ENCODE results near the gene MRPL37.

The MRPL37 gene

DNA sequence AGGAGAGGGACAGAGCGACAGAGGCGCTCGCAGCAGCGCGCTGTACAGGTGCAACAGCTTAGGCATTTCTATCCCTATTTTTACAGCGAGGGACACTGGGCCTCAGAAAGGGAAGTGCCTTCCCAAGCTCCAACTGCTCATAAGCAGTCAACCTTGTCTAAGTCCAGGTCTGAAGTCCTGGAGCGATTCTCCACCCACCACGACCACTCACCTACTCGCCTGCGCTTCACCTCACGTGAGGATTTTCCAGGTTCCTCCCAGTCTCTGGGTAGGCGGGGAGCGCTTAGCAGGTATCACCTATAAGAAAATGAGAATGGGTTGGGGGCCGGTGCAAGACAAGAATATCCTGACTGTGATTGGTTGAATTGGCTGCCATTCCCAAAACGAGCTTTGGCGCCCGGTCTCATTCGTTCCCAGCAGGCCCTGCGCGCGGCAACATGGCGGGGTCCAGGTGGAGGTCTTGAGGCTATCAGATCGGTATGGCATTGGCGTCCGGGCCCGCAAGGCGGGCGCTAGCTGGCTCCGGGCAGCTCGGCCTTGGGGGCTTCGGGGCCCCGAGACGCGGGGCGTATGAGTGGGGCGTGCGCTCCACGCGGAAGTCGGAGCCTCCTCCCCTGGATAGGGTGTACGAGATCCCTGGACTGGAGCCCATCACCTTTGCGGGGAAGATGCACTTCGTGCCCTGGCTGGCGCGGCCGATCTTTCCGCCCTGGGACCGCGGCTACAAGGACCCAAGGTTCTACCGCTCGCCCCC lies at the start of gene MRPL37, which contains the start of gene CYB5RL:
MRPL37 (plus strand) TSS at position 403 of the 754 bp plus-strand sequence; CDS start at position 480, 77 bp downstream.
CYB5RL (minus strand) TSS at position 266 of the 754 bp plus-strand sequence. CDS start 4,414 bp downstream, outside the sequence.
- Histone ChIP-seq H3K4me3 (peak within 1 kb of the TSS; percentile 87), H3K27ac (no peak within 1 kb of the TSS), H3K36me3 (ENCODE audit: insufficient read depth, low read length) (peaks cover 20% of the 10 kb centered on the region), H3K9ac (ENCODE audit: insufficient read length) (peak within 1 kb of the TSS; percentile 91), H3K9me3 (ENCODE audit: low read depth, low read length) (no peaks in the 10 kb centered on the region)
- peak; percentile 96 for DNase-seq (ENCODE audit: low read depth, low spot score)
- peak; percentile 95 for TF ChIP-seq POLR2AphosphoS5 (IDR thresholded peaks at IDR 0.05; ENCODE audit: borderline replicate concordance, low read depth, low read length)
- no peak for TF ChIP-seq FOXP2 (optimal IDR thresholded peaks at IDR 0.05; ENCODE audit: control extremely low read depth, extremely low read length, insufficient read depth)
- no peak for TF ChIP-seq EZH2 (IDR thresholded peaks at IDR 0.05)

- H3K27ac ChIP-seq = 0 out of 2 replicates have a peak overlapping the region, but pooled peaks have one; percentile 57
- no peaks in the 10 kb centered on the region for H3K36me3 ChIP-seq (ENCODE audit: insufficient read depth, low read length)
- H3K9me3 ChIP-seq (ENCODE audit: low read depth, low read length) = no peaks in the 10 kb centered on the region
- no peak overlapping the region for H3K9ac ChIP-seq (ENCODE audit: insufficient read length)
- no peak overlapping the region for H3K4me3 ChIP-seq
- TF ChIP-seq FOXP2 (optimal IDR thresholded peaks at IDR 0.05; ENCODE audit: control extremely low read depth, extremely low read length, insufficient read depth) = no peak
- TF ChIP-seq EZH2 (IDR thresholded peaks at IDR 0.05) = no peak
- no peak for TF ChIP-seq POLR2AphosphoS5 (IDR thresholded peaks at IDR 0.05; ENCODE audit: borderline replicate concordance, low read depth, low read length)
- DNase-seq (ENCODE audit: low read depth, low spot score) = no peak
These were observed 49.0 kb upstream of the MRPL37 start for GRCh38 chr1:54151013-54151412.

DNA sequence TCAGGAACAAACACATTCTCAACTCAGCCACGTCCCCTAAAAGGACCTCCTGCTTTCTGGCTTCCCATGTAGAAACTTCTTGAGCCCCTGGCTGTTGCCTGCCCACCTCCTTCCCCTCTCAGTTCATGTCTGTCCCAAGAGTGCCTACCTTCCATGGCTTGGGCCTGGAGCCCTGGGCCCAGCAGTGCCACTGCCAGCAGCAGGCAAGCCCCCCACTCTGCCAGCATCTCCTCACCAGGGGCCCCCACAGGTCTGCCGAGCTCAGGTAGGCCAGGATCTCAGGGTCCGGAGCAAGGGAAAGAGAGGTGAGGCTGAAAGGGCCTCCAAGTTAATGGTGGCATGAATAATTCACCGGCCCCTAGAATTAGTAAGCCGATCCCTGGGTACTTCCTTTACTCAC lies 47.3 kb upstream of the MRPL37 start, which contains the start of gene CDCP2:
CDCP2 (minus strand) TSS at position 305 of the 400 bp plus-strand sequence; CDS start at position 227, 78 bp downstream.
- Histone ChIP-seq H3K36me3 (ENCODE audit: insufficient read depth, low read length) (no peaks in the 10 kb centered on the region), H3K9ac (ENCODE audit: insufficient read length) (peak within 1 kb of the TSS; percentile 34), H3K9me3 (ENCODE audit: low read depth, low read length) (no peaks in the 10 kb centered on the region), H3K4me3 (peak within 1 kb of the TSS; percentile 59), H3K27ac (peak within 1 kb of the TSS; percentile 95)
- no peak for DNase-seq (ENCODE audit: low read depth, low spot score)
- TF ChIP-seq EZH2 (IDR thresholded peaks at IDR 0.05) (no peak), FOXP2 (optimal IDR thresholded peaks at IDR 0.05; ENCODE audit: control extremely low read depth, extremely low read length, insufficient read depth) (no peak), POLR2AphosphoS5 (IDR thresholded peaks at IDR 0.05; ENCODE audit: borderline replicate concordance, low read depth, low read length) (no peak)

DNA sequence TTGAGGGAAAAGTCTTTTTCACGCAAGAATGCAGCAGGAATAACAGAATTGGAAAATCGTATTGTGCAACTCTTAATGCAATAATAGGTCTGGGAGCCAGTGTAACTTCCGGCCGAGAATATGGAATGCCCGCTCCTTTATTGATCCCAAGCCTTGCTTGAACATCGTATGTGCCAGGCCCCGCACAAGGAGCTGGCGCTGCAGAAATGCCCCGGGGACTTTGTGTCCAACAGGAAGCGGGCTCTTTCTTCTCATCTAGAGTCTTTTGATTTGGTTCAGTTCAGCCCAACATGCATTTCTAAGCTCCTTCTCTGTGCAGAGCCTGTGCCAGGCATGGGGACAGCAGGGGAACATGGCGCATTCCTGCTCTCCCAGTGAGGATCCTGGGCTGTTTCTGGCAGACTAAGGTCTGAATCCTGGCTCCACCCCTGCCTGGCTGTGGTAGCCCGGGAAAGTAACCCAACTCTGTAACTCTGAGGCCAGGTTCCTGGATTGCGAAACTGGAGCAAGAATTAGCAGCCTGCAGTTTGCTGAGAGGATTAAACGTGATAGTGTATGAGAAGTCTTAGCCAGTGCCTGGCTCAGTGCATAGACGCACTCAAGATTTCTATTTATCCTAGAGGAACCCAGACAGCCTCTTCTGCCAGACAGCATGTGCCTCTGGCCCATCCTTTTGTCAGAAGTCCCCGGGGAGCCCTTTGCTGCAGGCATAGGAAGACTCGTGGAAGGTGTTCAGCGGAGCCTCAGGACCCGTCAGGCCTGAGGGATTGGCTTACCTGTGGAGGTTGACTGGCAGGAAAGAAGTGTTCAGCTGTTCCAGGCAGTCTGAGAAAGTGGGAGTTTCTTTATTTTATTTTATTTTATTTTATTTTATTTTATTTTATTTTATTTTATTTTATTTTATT lies 46.2 kb upstream of the MRPL37 start:
- Histone ChIP-seq H3K27ac (peak overlapping the region; percentile 95), H3K4me3 (peak overlapping the region; percentile 59), H3K36me3 (ENCODE audit: insufficient read depth, low read length) (no peaks in the 10 kb centered on the region), H3K9me3 (ENCODE audit: low read depth, low read length) (no peaks in the 10 kb centered on the region), H3K9ac (ENCODE audit: insufficient read length) (peak overlapping the region; percentile 34)
- peak; percentile 69 for DNase-seq (ENCODE audit: low read depth, low spot score)
- TF ChIP-seq EZH2 (IDR thresholded peaks at IDR 0.05) (no peak), POLR2AphosphoS5 (IDR thresholded peaks at IDR 0.05; ENCODE audit: borderline replicate concordance, low read depth, low read length) (peak; percentile 43), FOXP2 (optimal IDR thresholded peaks at IDR 0.05; ENCODE audit: control extremely low read depth, extremely low read length, insufficient read depth) (peak; percentile 14)

DNA sequence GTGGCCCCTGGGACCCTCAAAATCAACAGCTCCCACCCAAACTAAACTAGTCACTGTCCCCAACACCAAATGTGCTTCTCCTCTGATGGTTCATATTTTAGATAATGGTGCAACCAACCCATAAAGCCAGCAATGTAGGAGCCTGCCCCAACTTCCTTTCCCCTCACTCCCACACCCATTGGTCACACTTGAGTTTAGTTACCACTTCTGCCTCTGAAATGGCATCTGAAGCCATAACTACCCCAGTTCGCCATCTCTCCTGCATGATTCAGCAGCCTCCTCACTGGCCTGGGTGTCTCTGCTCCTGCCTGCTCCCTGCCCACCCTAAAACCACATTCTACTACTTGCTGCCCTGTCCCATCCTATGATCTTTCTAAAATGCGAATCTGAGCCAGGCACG lies 43.8 kb upstream of the MRPL37 start:
- DNase-seq (ENCODE audit: low read depth, low spot score) = no peak
- TF ChIP-seq EZH2 (IDR thresholded peaks at IDR 0.05) (no peak), FOXP2 (optimal IDR thresholded peaks at IDR 0.05; ENCODE audit: control extremely low read depth, extremely low read length, insufficient read depth) (no peak), POLR2AphosphoS5 (IDR thresholded peaks at IDR 0.05; ENCODE audit: borderline replicate concordance, low read depth, low read length) (no peak)

DNA sequence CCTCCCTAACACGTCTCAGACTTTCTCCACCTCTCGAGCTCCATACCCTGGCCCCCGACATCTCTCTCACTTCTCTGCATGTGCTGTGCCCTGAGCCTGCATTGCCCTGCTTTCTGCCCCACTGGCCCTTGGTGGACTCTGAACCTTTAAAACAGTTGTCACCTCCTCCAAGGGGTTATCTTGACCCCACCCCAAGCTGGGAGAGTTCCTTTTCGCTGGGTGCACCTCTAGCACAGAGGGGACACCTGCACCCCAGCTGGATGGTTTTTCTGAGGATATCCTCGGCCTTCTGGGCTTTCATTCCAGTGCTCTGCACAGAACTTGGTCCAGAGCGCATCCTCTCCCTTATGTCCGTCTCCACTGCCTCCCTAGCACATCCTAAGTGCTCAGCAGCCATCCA lies 43.0 kb upstream of the MRPL37 start:
- DNase-seq (ENCODE audit: low read depth, low spot score) = no peak
- TF ChIP-seq EZH2 (IDR thresholded peaks at IDR 0.05) (no peak), POLR2AphosphoS5 (IDR thresholded peaks at IDR 0.05; ENCODE audit: borderline replicate concordance, low read depth, low read length) (no peak), FOXP2 (optimal IDR thresholded peaks at IDR 0.05; ENCODE audit: control extremely low read depth, extremely low read length, insufficient read depth) (no peak)
- H3K4me3 ChIP-seq = no peak overlapping the region
- H3K27ac ChIP-seq = no peak overlapping the region
- H3K36me3 ChIP-seq (ENCODE audit: insufficient read depth, low read length) = no peaks in the 10 kb centered on the region
- no peak overlapping the region for H3K9ac ChIP-seq (ENCODE audit: insufficient read length)
- no peaks in the 10 kb centered on the region for H3K9me3 ChIP-seq (ENCODE audit: low read depth, low read length)

More for the DNA sequence above, 43.8 kb upstream of the MRPL37 start:
- Histone ChIP-seq H3K27ac (no peak overlapping the region), H3K4me3 (no peak overlapping the region), H3K9me3 (ENCODE audit: low read depth, low read length) (no peaks in the 10 kb centered on the region), H3K9ac (ENCODE audit: insufficient read length) (no peak overlapping the region), H3K36me3 (ENCODE audit: insufficient read depth, low read length) (no peaks in the 10 kb centered on the region)

- H3K27ac ChIP-seq = no peak overlapping the region
- H3K4me3 ChIP-seq = no peak overlapping the region
- H3K36me3 ChIP-seq (ENCODE audit: insufficient read depth, low read length) = no peaks in the 10 kb centered on the region
- TF ChIP-seq FOXP2 (optimal IDR thresholded peaks at IDR 0.05; ENCODE audit: control extremely low read depth, extremely low read length, insufficient read depth) (no peak), EZH2 (IDR thresholded peaks at IDR 0.05) (no peak), POLR2AphosphoS5 (IDR thresholded peaks at IDR 0.05; ENCODE audit: borderline replicate concordance, low read depth, low read length) (no peak)
- H3K9me3 ChIP-seq (ENCODE audit: low read depth, low read length) = no peaks in the 10 kb centered on the region
- no peak for DNase-seq (ENCODE audit: low read depth, low spot score)
- no peak overlapping the region for H3K9ac ChIP-seq (ENCODE audit: insufficient read length)
These were observed 42.6 kb upstream of the MRPL37 start for GRCh38 chr1:54157401-54157800.

- H3K4me3 ChIP-seq = no peak overlapping the region
- H3K9me3 ChIP-seq (ENCODE audit: low read depth, low read length) = no peaks in the 10 kb centered on the region
- H3K9ac ChIP-seq (ENCODE audit: insufficient read length) = no peak overlapping the region
- H3K27ac ChIP-seq = no peak overlapping the region
- TF ChIP-seq EZH2 (IDR thresholded peaks at IDR 0.05) (no peak), FOXP2 (optimal IDR thresholded peaks at IDR 0.05; ENCODE audit: control extremely low read depth, extremely low read length, insufficient read depth) (no peak)
- H3K36me3 ChIP-seq (ENCODE audit: insufficient read depth, low read length) = no peaks in the 10 kb centered on the region
- no peak for DNase-seq (ENCODE audit: low read depth, low spot score)
These were observed 41.9 kb upstream of the MRPL37 start for GRCh38 chr1:54158071-54158470.
